Measurements from ENCODE around the gene MAGEB6. TPM values are rescaled to one million over a fixed set of nuclear protein-coding genes. Genes with fewer than 3 reads are reported as not detected.

MAGEB6 gene
- total and polyA plus RNA-seq, 10 of the 15 experiments (the other 5 are each of a cell fraction or from before 2014, with no cell fraction given): 0.05 TPM; not detected in 9

- 0% methylated on average over 5 of the region's 5 CpGs for WGBS (ENCODE audit: insufficient coverage, insufficient replicate concordance, low lambda C conversion rate, missing lambda C conversion rate)
- H3K4me2 ChIP-seq (ENCODE audit: control insufficient read depth, insufficient read depth): no peak within 1 kb of the TSS
- ChIA-PET RAD21 (ENCODE audit: unreplicated experiment) (no interaction called here), CTCF (no interaction called here), SMC1A (ENCODE audit: uncharacterized antibody, unreplicated experiment) (no interaction called here), POLR2A (no interaction called here)
- no peaks in the 10 kb centered on the region for H3K36me3 ChIP-seq (ENCODE audit: control insufficient read depth in 2 of 2, insufficient read depth in 2 of 2, low read length in 1 of 2)
- H3K9me3 ChIP-seq (replicated peaks; ENCODE audit: control insufficient read depth, insufficient read depth, low read length): no peaks in the 10 kb centered on the region; the same call in 2 of the 3 replicates
- no peak within 1 kb of the TSS for H3K27ac ChIP-seq (ENCODE audit: control insufficient read depth, insufficient read depth)
- H2AFZ ChIP-seq (ENCODE audit: control insufficient read depth, low read depth, low read length): no peak within 1 kb of the TSS
- intact Hi-C loops (cut with micrococcal nuclease; ENCODE audit: unreplicated experiment): no loop called here
- DNase-seq (ENCODE audit: low read depth, low spot score): no peak
- H3K4me3 ChIP-seq: no peak within 1 kb of the TSS
- no peak for TF ChIP-seq RUNX3 (IDR thresholded peaks at IDR 0.05; ENCODE audit: low read length)
- TF ChIP-seq, protein P1, sequence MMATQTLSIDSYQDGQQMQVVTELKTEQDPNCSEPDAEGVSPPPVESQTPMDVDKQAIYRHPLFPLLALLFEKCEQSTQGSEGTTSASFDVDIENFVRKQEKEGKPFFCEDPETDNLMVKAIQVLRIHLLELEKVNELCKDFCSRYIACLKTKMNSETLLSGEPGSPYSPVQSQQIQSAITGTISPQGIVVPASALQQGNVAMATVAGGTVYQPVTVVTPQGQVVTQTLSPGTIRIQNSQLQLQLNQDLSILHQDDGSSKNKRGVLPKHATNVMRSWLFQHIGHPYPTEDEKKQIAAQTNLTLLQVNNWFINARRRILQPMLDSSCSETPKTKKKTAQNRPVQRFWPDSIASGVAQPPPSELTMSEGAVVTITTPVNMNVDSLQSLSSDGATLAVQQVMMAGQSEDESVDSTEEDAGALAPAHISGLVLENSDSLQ (IDR thresholded peaks at IDR 0.05): no peak
- no peak for TF ChIP-seq BHLHE40 (IDR thresholded peaks at IDR 0.05; ENCODE audit: borderline replicate concordance in 1 of 2, low read depth in 2 of 2, low read length in 1 of 2)
- TF ChIP-seq TBL1XR1 (IDR thresholded peaks at IDR 0.05; ENCODE audit: low read depth, low read length): no peak
- TF ChIP-seq TCF7 (IDR thresholded peaks at IDR 0.05; ENCODE audit: borderline replicate concordance): no peak
- TF ChIP-seq POLR2AphosphoS2 (IDR thresholded peaks at IDR 0.05; ENCODE audit: low read depth, low read length): no peak
- no peak for TF ChIP-seq CHD2 (IDR thresholded peaks at IDR 0.05; ENCODE audit: borderline replicate concordance, low read depth, low read length)
- no peak for TF ChIP-seq IKZF2 (IDR thresholded peaks at IDR 0.05)
- no peak for TF ChIP-seq TCF3 (IDR thresholded peaks at IDR 0.05; ENCODE audit: borderline replicate concordance, insufficient read depth, low read depth, low read length)
- no peak for TF ChIP-seq YY1 (IDR thresholded peaks at IDR 0.05; ENCODE audit: low read depth, low read length)
- no peaks in the 10 kb centered on the region for H3K79me2 ChIP-seq (ENCODE audit: control insufficient read depth, insufficient read depth, low read length)
- H4K20me1 ChIP-seq (ENCODE audit: control insufficient read depth, insufficient read depth): no peaks in the 10 kb centered on the region
- no peak for ATAC-seq
- H3K4me1 ChIP-seq (ENCODE audit: control insufficient read depth, insufficient read depth, low read length): no peaks in the 10 kb centered on the region
- no peaks in the 10 kb centered on the region for H3K27me3 ChIP-seq (replicated peaks in 1 of 2; ENCODE audit: control insufficient read depth in 2 of 2, insufficient read depth in 2 of 2, low read length in 1 of 2)
- no TSS peak for BruUV-seq (replicated peaks)
- in situ Hi-C loops (cut with MboI): no loop called here
- FAIRE-seq: no peak
- no peak within 1 kb of the TSS for H3K9ac ChIP-seq (ENCODE audit: control insufficient read depth, insufficient read depth, low read length)
These were observed 23.6 kb downstream of the MAGEB6 start, which contains the start of gene MAGEB5 for GRCh38 chrX:26215869-26216268. Gene MAGEB5 (plus strand): TSS chrX:26216169. CDS start chrX:26217302, 1,133 bp downstream.
